Spleen (tissue), 7 donors: ENCODE measurements around the gene TXN.

Experiments used
- POLR2A ChIP-seq, 3 donors: fragments of 450-650 bp; IDR thresholded peaks; one replicate each; pipeline ENCODE4 v1.5.1; 2017; ENCODE audit warnings: antibody characterized with exemption in 3 of 3, mild to moderate bottlenecking in 1 of 3
- POLR2AphosphoS5 ChIP-seq, 3 donors: sonication (generic); formaldehyde crosslinking; IDR thresholded peaks; one replicate each; pipeline ENCODE4 v1.5.1; 2017; ENCODE audit warnings: antibody characterized with exemption in 3 of 3
- TF ChIP-seq, protein P1 (sequence below), 11 experiments: fragments of 200-600 bp in 7 of 11; fragments of 450-650 bp in 4 of 11; sonication (generic) in 4 of 11; IDR thresholded peaks in 8 of 11; conservative IDR thresholded peaks in 3 of 11; 1 replicate in 7 of 11; 2 replicates in 4 of 11; pipeline versions ENCODE4 v1.4.0 to v1.8.0; 2016 to 2021; ENCODE audit warnings: antibody characterized with exemption in 11 of 11, inconsistent platforms in 4 of 11, mild to moderate bottlenecking in 1 of 11
- donor health status: DM: no; HTN: no; CAD: no; lungs with moderate emphysema.
- donor health status: DM: no; HTN: no; CAD: no.
- donor health status: DM: no; HTN: no; CAD: no.

DNA sequence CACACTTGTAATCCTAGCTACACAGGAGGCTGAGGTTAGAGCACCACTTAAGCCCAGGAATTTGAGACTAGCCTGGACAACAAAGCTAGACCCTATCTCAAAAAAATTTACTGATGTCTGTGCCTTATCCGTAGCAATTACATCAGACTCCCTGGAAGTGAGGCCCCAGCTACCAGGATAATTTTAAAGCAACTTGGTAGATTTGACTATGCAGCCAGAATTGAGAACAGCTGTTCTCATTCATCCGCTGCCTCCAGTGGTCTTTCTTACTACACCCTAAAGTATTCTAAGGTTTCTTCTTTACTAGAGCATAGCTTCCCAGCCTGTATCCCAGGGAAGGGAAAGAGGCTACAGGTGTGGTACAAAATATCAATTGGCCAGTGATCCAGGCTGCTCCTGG, 28.0 kb downstream of the TXN start:
- TF ChIP-seq, protein P1, sequence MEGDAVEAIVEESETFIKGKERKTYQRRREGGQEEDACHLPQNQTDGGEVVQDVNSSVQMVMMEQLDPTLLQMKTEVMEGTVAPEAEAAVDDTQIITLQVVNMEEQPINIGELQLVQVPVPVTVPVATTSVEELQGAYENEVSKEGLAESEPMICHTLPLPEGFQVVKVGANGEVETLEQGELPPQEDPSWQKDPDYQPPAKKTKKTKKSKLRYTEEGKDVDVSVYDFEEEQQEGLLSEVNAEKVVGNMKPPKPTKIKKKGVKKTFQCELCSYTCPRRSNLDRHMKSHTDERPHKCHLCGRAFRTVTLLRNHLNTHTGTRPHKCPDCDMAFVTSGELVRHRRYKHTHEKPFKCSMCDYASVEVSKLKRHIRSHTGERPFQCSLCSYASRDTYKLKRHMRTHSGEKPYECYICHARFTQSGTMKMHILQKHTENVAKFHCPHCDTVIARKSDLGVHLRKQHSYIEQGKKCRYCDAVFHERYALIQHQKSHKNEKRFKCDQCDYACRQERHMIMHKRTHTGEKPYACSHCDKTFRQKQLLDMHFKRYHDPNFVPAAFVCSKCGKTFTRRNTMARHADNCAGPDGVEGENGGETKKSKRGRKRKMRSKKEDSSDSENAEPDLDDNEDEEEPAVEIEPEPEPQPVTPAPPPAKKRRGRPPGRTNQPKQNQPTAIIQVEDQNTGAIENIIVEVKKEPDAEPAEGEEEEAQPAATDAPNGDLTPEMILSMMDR (IDR thresholded peaks at IDR 0.05 in 8 of 11, conservative IDR thresholded peaks at IDR 0.05 in 3 of 11), result no peak
- no peak for TF ChIP-seq POLR2AphosphoS5 (IDR thresholded peaks at IDR 0.05)
- no peak for TF ChIP-seq POLR2A (IDR thresholded peaks at IDR 0.05)
